Measurements from ENCODE around the gene CNGB1. TPM values are rescaled to one million over a fixed set of nuclear protein-coding genes. Genes with fewer than 3 reads are reported as not detected.

The CNGB1 gene
- total RNA-seq, 1 donor from 2014 or later = under 0.01 TPM

DNA sequence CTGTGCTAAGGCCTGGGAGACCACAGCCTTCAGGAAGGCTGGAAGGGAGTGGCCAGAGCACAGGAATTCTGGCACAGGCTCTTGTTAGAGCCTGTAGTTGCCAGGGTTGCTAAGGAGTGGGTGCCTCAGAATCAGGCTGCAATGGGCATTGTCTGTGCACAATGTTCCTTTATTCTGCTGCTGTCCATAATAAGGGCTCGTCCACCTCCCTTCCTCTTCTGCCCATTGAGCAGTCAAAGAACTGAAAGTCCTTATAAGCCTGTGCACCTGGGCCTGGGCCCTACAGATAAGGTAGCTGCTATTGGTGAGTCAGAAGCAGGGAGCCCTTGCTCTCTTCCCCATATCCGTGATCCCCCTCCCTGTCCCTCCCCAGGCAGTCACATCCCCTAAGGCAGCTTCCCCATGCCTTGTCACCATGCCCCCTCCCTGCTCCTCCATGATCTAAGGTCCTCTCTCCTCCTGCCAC, 5.4 kb upstream of the CNGB1 start:
- no peak for FAIRE-seq
- TF ChIP-seq, protein P1, sequence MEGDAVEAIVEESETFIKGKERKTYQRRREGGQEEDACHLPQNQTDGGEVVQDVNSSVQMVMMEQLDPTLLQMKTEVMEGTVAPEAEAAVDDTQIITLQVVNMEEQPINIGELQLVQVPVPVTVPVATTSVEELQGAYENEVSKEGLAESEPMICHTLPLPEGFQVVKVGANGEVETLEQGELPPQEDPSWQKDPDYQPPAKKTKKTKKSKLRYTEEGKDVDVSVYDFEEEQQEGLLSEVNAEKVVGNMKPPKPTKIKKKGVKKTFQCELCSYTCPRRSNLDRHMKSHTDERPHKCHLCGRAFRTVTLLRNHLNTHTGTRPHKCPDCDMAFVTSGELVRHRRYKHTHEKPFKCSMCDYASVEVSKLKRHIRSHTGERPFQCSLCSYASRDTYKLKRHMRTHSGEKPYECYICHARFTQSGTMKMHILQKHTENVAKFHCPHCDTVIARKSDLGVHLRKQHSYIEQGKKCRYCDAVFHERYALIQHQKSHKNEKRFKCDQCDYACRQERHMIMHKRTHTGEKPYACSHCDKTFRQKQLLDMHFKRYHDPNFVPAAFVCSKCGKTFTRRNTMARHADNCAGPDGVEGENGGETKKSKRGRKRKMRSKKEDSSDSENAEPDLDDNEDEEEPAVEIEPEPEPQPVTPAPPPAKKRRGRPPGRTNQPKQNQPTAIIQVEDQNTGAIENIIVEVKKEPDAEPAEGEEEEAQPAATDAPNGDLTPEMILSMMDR (IDR thresholded peaks at IDR 0.05; ENCODE audit: insufficient read depth, low read length, severe bottlenecking) = no peak
- DNase-seq (ENCODE audit: low read depth) = peak; percentile 50
- Histone ChIP-seq H3K4me3 (ENCODE audit: low read depth, low read length) (no peak overlapping the region), H3K36me3 (ENCODE audit: control insufficient read depth, insufficient read depth, low read length) (no peaks in the 10 kb centered on the region), H3K27me3 (ENCODE audit: control insufficient read depth, insufficient read depth, low read length) (no peaks in the 10 kb centered on the region)

DNA sequence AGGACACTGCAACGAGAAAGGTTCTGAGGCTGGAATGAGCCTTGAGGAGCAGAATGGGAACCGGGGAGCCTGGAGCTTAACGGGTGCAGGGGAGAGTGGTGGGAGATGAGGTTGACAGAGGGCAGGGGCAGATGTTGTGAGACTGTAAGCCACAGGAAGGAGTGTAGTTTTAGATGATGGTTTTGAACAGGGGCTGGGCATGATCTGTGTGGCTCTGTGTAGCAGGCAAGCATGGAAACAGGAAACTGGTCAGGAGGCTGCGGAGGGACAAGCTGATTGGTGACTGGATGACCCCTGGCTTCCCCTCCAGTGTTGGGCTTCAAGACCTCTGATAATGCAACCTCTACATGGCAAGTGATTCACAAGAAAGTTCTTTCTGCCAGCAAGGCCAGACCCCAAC, 1.4 kb upstream of the CNGB1 start:
- no peaks in the 10 kb centered on the region for H3K27me3 ChIP-seq (ENCODE audit: control insufficient read depth, insufficient read depth, low read length)

DNA sequence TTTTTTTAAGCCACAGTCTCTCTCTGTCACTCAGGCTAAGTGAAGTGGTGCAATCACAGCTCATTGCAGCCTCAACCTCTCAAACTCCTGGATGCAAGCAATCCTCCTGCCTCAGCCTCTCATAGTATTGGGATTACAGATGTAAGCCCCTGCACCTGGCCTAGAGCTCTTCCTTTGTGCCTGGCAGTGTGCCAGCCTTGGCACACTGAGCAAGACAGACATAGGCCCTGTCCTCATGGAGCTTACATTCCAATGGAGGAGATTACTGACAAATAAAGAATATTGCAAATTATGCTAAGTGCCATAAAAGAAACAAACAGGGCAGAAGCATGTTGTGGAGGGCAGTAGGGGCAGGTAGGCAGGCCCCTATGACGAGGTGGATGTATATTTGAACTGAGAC, 920 bp upstream of the CNGB1 start:
- Histone ChIP-seq H3K4me3 (ENCODE audit: low read depth, low read length) (no peak overlapping the region), H3K36me3 (ENCODE audit: control insufficient read depth, insufficient read depth, low read length) (no peaks in the 10 kb centered on the region), H3K27me3 (ENCODE audit: control insufficient read depth, insufficient read depth, low read length) (no peaks in the 10 kb centered on the region)
- DNase-seq (ENCODE audit: low read depth) = no peak
- TF ChIP-seq, protein P1 (IDR thresholded peaks at IDR 0.05; ENCODE audit: insufficient read depth, low read length, severe bottlenecking) = no peak
- no peak for FAIRE-seq

More for the DNA sequence above, 1.4 kb upstream of the CNGB1 start:
- no peak overlapping the region for H3K4me3 ChIP-seq (ENCODE audit: low read depth, low read length)
- DNase-seq (ENCODE audit: low read depth) = no peak
- peak; percentile 40 for FAIRE-seq
- no peaks in the 10 kb centered on the region for H3K36me3 ChIP-seq (ENCODE audit: control insufficient read depth, insufficient read depth, low read length)
- TF ChIP-seq, protein P1 (IDR thresholded peaks at IDR 0.05; ENCODE audit: insufficient read depth, low read length, severe bottlenecking) = no peak

DNA sequence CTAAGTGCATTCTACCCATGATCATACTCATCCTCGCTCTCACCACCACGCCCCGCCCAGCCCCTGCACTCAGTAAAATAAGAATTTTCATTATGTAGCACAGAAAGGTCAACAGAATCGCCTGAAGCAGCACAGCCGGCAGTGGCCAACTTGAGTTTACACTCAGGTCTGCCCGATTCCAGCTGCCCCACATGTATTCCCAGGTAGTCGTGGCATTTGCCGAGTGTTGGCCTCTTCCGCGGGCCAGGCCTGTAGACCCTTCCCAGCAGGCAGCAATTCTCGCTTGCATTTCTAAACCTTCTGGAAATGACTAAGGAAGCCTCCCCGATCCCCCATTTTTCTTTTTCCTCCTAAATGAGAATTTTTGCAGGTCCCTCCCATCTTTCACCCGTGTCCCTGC, 609 bp downstream of the CNGB1 start:
- TF ChIP-seq, protein P1 (IDR thresholded peaks at IDR 0.05; ENCODE audit: insufficient read depth, low read length, severe bottlenecking) = no peak
- DNase-seq (ENCODE audit: low read depth) = no peak
- Histone ChIP-seq H3K27me3 (ENCODE audit: control insufficient read depth, insufficient read depth, low read length) (no peaks in the 10 kb centered on the region), H3K4me3 (ENCODE audit: low read depth, low read length) (no peak overlapping the region), H3K36me3 (ENCODE audit: control insufficient read depth, insufficient read depth, low read length) (no peaks in the 10 kb centered on the region)
- peak; percentile 70 for FAIRE-seq

DNA sequence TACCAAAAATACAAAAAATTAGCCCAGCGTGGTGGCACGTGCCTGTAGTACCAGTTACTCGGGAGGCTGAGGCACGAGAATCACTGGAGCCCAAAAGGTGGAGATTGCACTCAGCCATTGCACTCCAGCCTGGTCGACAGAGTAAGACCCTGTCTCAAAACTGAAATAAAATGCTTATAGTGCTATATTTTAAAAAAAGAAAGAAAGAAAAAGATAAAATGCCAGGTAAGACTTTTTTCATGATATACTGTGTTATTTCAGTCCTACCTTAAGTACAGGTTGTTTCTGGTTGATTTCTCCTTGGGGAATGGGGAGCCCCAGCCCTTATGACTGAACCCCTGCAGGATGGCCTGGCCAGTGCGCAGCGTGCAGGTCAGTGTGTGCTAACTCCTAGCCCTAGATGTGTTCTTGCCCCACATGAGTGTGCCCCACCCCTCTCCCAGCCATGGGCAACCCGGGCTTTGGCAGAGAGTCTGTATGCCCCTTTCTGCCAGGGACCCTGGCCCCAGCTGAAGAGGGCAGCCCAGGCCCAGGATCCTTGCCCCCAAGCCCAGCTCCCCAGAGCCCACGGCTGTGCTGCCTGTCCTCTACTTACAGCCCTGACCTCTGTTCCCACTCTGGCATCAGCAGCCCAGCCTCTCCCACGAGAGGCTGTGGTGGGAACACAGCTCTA, 1.3 kb downstream of the CNGB1 start:
- H3K4me3 ChIP-seq (ENCODE audit: low read depth, low read length) = no peak overlapping the region
- no peak for FAIRE-seq
- no peaks in the 10 kb centered on the region for H3K27me3 ChIP-seq (ENCODE audit: control insufficient read depth, insufficient read depth, low read length)
- H3K36me3 ChIP-seq (ENCODE audit: control insufficient read depth, insufficient read depth, low read length) = no peaks in the 10 kb centered on the region
- no peak for DNase-seq (ENCODE audit: low read depth)
- TF ChIP-seq, protein P1 (IDR thresholded peaks at IDR 0.05; ENCODE audit: insufficient read depth, low read length, severe bottlenecking) = no peak

DNA sequence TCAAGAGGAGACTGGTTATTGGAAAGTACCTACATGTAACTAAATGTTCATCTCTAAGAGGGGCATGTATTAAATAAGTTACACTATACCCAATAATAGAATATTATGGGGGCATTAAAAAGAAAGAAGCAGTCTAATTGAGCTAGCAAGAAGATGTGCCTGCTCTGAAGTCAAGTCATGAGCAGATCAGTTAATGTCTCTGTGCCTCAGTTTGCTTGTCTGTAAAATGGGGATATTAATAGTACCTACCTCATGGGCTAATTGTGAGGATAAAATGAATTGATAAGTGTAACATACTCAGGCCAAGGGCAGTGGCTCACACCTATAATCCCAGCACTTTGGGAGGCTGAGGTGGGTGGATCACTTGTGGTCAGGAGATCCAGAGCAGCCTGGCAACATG, 3.0 kb downstream of the CNGB1 start:
- TF ChIP-seq, protein P1 (IDR thresholded peaks at IDR 0.05; ENCODE audit: insufficient read depth, low read length, severe bottlenecking) = no peak
- DNase-seq (ENCODE audit: low read depth) (no peak), FAIRE-seq (no peak)
- no peaks in the 10 kb centered on the region for H3K27me3 ChIP-seq (ENCODE audit: control insufficient read depth, insufficient read depth, low read length)
- no peaks in the 10 kb centered on the region for H3K36me3 ChIP-seq (ENCODE audit: control insufficient read depth, insufficient read depth, low read length)
- no peak overlapping the region for H3K4me3 ChIP-seq (ENCODE audit: low read depth, low read length)

All from bronchial epithelial cell (primary cell).